Fibroblast of skin of back (primary cell): ENCODE results near the gene PTGDS.
"Not testable (repeated sequence)": the region's sequence is repeated elsewhere in the genome, so short reads cannot be mapped to it uniquely, and the experiment has no call there.

ENCODE experiments used
- DNase-seq: peaks from one replicate; pipeline ENCODE4 v3.0.0-alpha.2; 2013

Gene PTGDS

DNA sequence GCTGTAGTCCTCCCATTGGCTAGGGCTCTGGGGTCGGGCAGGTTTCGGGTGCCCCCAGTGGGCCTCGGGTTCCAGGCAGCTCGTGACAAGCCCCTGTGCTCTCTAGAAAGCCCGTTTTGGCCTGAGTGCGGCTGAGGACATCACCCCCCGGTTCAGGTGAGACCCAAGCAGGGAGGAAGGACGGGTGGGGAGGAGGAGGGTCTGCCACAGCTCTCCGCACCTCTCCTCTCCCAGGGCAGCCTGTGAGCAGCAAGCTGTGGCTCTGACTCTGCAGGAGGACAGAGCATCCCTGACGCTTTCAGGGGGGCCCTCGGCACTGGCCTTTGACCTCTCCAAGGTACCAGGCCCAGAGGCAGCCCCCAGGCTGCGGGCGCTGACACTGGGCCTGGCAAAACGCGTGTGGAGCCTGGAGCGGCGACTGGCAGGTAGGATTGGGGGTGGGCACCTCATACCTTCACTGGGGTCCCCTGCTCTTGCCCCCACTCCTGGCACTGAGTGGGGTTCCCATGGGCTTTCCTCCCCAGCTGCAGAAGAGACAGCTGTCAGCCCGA, 15.6 kb downstream of the PTGDS start:
- DNase-seq: no peak

DNA sequence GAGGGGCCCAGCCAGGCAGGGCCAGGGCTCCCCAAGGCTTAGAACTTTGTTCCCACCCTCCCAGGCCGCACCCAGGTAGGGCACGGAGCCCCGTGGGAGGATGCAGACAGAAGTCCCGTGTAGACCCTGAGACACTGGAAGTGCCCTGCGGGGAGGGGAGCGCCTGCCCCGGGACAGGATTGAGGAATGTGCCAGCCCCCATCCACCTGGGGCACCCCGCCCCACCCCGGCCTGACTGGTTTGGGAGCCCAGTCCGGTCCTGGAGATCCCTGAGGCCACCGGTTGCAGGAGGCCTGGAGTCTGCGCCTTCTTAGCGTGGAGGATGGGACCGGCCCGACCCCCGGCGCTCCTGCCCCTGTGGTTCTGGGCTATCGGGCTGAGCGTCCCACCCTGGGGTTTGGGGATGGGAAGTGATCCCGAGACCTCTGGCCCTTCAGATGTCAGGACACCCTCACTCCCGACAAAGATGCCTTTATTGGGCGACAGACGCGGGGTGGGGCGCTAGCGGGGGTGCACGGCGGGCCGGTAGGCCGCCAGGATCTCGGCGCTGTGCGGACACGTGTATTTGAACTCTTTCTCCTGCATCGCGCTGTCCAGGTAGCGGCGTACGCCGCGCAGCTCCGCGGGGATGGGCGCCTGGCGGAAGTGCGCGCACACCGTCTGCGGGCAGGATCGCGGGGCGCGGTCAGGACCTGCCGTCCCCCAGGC, 17.0 kb downstream of the PTGDS start:
- no peak for DNase-seq

GRCh38 chr9:136994888-136995230, 17.6 kb downstream of the PTGDS start:
- DNase-seq: no peak

- DNase-seq: no peak
These were observed 18.1 kb downstream of the PTGDS start for GRCh38 chr9:136995362-136995761.

DNA sequence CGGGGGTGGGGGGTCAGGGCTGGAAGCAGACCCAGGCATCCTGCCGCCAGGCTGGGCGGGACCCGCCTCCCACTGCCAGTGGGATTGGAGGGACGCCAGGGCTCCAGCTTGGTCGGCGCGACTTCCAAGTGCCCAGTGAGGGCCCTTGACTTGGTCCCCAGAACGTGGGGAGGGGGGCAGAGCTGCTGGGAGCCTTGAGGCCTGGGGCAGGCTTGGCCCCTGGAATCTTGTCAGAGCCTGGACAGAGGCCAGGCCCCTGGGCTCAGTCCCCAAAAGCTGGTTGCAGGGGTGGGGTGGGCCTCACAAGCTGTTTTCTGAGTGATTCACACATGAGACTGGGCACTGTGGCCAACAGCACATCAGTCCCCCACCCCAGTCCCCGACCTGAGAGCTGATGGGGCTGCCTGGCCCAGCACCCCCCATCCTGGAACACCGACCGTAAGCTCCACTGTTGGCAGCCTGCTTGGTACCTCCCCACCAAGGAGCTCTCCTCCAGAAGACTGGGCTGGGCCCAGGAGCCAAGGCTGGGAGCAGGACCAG, 18.5 kb downstream of the PTGDS start:
- peak; percentile 57 for DNase-seq

DNA sequence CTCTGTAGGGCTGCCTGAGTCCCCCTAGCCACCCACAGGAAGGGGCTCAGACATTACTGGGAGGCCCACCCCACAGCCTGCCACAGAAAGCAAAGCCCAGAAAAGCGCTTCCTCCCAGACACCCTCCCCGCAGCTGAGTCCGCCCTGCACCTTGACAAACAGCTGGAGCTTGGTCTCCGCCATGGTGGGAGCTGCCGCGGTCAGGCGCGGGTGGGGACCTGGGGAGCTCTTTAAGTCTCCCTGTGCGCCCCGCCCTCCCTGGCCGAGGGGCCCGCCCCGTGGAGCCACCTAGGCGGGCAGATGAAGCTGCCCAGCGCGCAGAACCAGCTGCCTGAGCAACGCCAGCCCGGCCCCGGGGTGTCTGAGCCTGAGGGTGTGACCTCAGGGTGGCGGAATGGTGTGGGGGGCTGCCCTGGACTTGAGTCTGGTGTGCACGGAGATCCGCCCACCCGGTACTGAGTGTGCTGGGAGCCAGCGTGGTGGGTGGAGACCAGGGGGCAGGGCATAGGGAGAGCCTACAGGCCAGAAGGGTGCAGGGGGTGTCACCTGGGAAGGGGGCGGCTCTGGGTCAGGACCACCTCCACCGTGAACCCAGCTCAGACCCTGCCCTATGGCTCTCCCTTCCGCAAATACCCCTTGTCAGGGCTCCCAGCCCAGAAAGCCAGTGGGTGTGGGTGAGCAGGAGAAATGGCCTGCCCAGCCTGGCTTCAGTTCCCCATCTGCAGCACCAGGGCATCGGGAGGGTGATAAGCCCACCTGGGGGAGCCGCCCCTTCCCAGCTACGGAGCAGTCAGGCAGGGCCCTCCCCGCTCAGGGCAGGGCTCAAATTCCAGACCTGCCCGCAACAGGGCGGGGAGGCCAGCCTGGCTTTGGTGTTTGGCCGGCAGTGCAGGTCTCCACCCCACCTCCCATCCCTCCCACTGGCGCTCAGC, 19.3 kb downstream of the PTGDS start, which contains the start of gene CLIC3:
CLIC3 (minus strand) TSS at position 208 of the 932 bp plus-strand sequence; CDS start at position 183, 25 bp downstream.
- DNase-seq: no peak

GRCh38 chr9:136997371-136997770, 20.1 kb downstream of the PTGDS start:
- DNase-seq: no peak

DNA sequence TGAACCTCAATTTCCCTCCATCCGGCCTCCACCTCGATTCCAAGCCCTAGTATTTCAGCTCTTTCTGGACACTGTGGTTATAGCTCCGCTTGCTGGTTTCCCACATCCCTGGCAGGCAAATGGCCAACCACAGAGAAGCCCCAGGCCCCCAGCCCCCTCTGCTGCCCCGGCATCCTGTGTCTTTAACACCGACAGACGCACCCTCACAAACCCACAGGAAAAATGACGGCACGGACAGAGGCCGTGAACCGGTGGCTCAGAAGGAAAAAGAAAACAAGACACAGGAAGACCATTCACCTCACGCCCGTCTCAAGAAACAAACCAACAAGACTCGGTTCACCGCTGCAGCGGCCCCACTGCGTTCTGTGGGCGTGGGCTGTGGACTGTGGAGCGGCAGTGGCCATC, 20.5 kb downstream of the PTGDS start:
- DNase-seq: no peak

- DNase-seq: peak; percentile 62
These were observed 23.1 kb downstream of the PTGDS start for GRCh38 chr9:137000177-137000930.

- no peak for DNase-seq
These were observed 24.7 kb downstream of the PTGDS start for GRCh38 chr9:137001857-137002645.

DNA sequence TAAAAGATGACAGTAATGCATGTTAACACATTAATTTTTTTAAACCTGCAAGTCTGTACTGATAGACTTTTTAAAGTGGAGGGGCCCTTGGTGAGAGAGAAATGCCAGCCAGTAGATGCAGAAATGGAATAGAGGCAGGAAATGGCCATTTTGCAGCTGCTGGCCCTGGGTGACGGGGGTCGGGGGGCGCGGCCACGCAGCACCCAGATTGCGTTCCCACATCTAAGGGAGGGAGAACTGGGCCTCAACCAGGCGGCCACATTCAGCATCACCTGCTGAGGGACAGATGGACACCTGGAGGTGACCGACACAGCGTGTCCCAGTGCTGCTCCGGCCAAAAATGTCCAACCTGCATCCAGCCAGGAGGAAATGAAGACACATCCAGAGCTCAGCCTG, 25.3 kb downstream of the PTGDS start:
- DNase-seq: no peak

- DNase-seq: not testable (repeated sequence)
These were observed 27.0 kb downstream of the PTGDS start for GRCh38 chr9:137004285-137004684.

- DNase-seq: no peak
These were observed 29.1 kb downstream of the PTGDS start for GRCh38 chr9:137006116-137007003.

DNA sequence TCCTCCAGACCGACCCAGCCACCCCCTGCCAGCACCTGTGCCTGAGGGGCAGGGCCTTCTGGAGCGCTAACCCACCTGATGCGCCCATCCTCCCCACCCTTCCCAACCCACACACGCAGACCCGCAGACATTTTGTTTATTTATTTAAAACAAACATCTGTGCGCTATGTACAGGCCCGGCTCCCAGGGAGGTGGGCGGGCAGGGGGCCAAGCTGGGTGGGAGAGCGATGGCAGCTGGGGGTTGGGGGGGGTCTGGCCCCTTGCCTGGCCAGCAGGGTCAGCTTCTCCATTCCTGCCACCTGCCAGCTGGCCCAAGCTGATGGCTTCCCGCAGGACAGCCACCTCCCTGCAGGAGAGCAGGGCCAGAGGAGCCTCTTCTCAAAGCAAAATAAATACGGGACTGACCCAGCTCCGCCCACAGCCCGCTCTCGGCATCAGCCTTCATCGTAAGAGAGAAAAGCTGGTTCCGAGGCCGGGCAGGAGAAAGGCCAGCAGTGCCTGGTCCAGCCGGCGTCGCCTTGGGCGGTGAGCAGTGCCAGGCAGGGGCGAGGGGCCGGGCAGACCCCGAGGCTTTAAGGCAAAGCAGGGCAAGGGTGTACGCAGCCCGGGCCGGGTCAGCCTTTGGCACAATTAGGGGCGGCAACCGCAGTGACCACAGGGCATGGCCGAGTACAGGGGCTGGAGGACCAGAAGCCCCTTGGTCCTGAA, 30.0 kb downstream of the PTGDS start:
- no peak for DNase-seq

- DNase-seq: no peak
These were observed 30.5 kb downstream of the PTGDS start for GRCh38 chr9:137007816-137008270.

- DNase-seq: no peak
These were observed 31.0 kb downstream of the PTGDS start for GRCh38 chr9:137008312-137008711.

GRCh38 chr9:137009217-137009616, 31.9 kb downstream of the PTGDS start:
- DNase-seq: no peak

DNA sequence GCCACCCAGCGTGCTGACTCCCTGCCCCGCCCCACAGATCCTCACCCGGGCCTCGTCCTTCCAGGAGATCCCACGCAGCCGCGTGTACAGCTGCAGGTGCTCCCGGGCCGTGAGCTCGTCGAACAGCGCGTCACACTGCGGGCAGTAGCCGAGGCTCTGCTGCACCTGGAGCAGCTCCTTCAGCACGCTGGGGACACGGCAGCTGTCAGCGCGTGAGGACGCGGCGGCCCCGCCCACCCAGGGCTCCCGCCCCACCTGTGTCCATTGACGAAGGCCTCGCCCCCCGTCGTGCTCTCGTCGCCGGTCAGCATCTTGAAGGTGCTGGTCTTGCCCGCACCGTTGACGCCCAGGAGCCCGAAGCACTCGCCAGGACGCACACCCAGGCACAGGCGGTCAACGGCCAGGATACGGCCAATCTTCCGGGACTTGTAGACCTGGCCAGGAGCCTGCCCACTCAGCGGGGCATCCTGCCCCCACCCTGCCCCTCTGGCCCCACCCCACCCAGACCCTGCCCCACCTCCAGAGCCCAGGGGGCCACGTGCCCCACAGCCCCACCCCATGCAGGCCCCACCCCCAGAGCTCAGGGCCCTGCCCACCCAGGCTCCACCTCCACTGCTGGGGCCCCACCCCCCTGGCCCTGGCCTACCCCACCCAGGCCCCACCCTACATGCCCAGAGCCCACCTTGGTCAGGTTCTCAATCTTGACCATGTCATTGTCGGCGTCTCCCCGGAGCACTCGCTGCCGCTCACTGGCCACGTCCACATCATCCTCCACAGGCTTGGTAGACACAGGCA, 32.8 kb downstream of the PTGDS start:
- DNase-seq: no peak

DNA sequence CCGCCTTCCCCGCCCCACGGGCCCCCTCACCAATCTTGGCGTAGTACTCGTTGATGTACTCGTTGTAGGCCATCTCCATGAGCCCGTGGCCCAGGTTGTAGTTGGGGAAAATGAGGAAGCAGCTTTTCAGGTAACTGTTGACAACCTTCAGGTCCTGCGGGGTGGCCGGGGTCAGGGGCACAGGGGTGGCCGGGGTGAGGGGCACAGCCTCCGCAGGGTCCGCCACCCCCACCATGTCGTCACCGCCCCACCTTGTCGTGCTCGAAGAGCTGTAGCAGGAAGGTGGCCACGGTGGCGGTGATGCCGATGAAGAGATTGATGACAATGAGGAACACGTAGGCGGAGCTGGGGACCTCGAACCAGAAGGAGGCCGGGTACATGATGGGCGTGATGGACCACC, 33.9 kb downstream of the PTGDS start:
- DNase-seq: no peak
